ENCODE data around the gene PLA2G12B. TPM values are rescaled to one million over a fixed set of nuclear protein-coding genes. Genes with fewer than 3 reads are reported as not detected.

PLA2G12B gene
- total and polyA plus RNA-seq, 2 experiments from 2014 or later = not detected

- Mint-ChIP-seq H3K9me3 (peaks cover 3% of the 10 kb centered on the region), H3K4me1 (no peaks in the 10 kb centered on the region), H3K27ac (no peak overlapping the region), H3K36me3 (ENCODE audit: low read depth) (peaks cover under 1% of the 10 kb centered on the region; the same call in 1 of the 3 replicates), H3K4me3 (no peak overlapping the region), H3K27me3 (ENCODE audit: insufficient read depth, low read depth, poor library complexity) (peaks cover 1% of the 10 kb centered on the region)
- Histone ChIP-seq H3K36me3 (ENCODE audit: insufficient read depth) (peaks cover 3% of the 10 kb centered on the region; the same call in 1 of the 2 replicates), H4K20me1 (replicated peaks; ENCODE audit: insufficient read depth) (no peaks in the 10 kb centered on the region), H3K9me2 (ENCODE audit: insufficient read depth) (no peaks in the 10 kb centered on the region; the same call in 1 of the 2 replicates), H3K4me3 (no peak overlapping the region), H2AFZ (no peak overlapping the region), H3K27me3 (ENCODE audit: insufficient read depth) (no peaks in the 10 kb centered on the region), H3K4me2 (no peak overlapping the region), H3K79me2 (replicated peaks; ENCODE audit: insufficient read depth) (no peaks in the 10 kb centered on the region), H3F3A (replicated peaks; ENCODE audit: low read depth) (no peaks in the 10 kb centered on the region), H3K4me1 (ENCODE audit: insufficient read depth) (no peaks in the 10 kb centered on the region), H3K27ac (ENCODE audit: low read depth) (no peak overlapping the region)
- DNase-seq (ENCODE audit: low spot score) = no peak
- no peak for TF ChIP-seq EZH2 (IDR thresholded peaks at IDR 0.05; ENCODE audit: low read depth, unreplicated experiment)
- no peak for TF ChIP-seq CTCF (conservative IDR thresholded peaks at IDR 0.05; ENCODE audit: low read depth in 2 of 2)
- TF ChIP-seq REST (IDR thresholded peaks at IDR 0.05; ENCODE audit: unreplicated experiment) = no peak
- no peak for TF ChIP-seq CREB1 (CRISPR knock-in tag; IDR thresholded peaks at IDR 0.05; ENCODE audit: low read depth)
- no peak for TF ChIP-seq NANOG (IDR thresholded peaks at IDR 0.05; ENCODE audit: borderline replicate concordance)
- ATAC-seq = no peak
Measured at GRCh38 chr10:72898616-72899015, 56.0 kb downstream of the PLA2G12B start.

GRCh38 chr10:72895236-72895850, 59.3 kb downstream of the PLA2G12B start:
- Histone ChIP-seq H3K36me3 (ENCODE audit: insufficient read depth) (no peaks in the 10 kb centered on the region), H3K4me3 (no peak overlapping the region), H3K79me2 (replicated peaks; ENCODE audit: insufficient read depth) (no peaks in the 10 kb centered on the region), H3K4me1 (ENCODE audit: insufficient read depth) (no peaks in the 10 kb centered on the region), H4K20me1 (replicated peaks; ENCODE audit: insufficient read depth) (no peaks in the 10 kb centered on the region), H3K9me2 (ENCODE audit: insufficient read depth) (no peaks in the 10 kb centered on the region), H3K27me3 (ENCODE audit: insufficient read depth) (no peaks in the 10 kb centered on the region), H2AFZ (no peak overlapping the region; the same call in 1 of the 2 replicates), H3F3A (replicated peaks; ENCODE audit: low read depth) (no peaks in the 10 kb centered on the region), H3K4me2 (no peak overlapping the region), H3K27ac (ENCODE audit: low read depth) (no peak overlapping the region)
- no peak for ATAC-seq
- Mint-ChIP-seq H3K9me3 (no peaks in the 10 kb centered on the region), H3K36me3 (ENCODE audit: low read depth) (no peaks in the 10 kb centered on the region), H3K4me1 (no peaks in the 10 kb centered on the region), H3K4me3 (no peak overlapping the region), H3K27me3 (ENCODE audit: insufficient read depth, low read depth, poor library complexity) (peaks cover 1% of the 10 kb centered on the region), H3K27ac (no peak overlapping the region)
- TF ChIP-seq EZH2phosphoT487 (IDR thresholded peaks at IDR 0.05; ENCODE audit: unreplicated experiment) = no peak
- DNase-seq (ENCODE audit: low spot score) = peak; percentile 8
